HAP-1 (cell line): ENCODE results near the gene PHACTR1.

Experiments
- DNase-seq, 2 experiments: peaks; one replicate each; pipeline ENCODE4 v3.0.0-alpha.2; 2016 to 2020; ENCODE audit warnings: low spot score in 2 of 2
- H3K27me3 ChIP-seq: fragments of 250-450 bp; sonication (Bioruptor Pico); 2 replicates; pipeline ENCODE4 v1.5.1; 2020; ENCODE audit warnings: low read depth, mild to moderate bottlenecking, moderate library complexity
- H3K36me3 ChIP-seq: fragments of 250-450 bp; sonication (Bioruptor Pico); replicated peaks from 2 replicates; pipeline ENCODE4 v1.5.1; 2020; ENCODE audit warnings: mild to moderate bottlenecking
- H3K4me1 ChIP-seq: fragments of 250-450 bp; sonication (Bioruptor Pico); 2 replicates; pipeline ENCODE4 v1.5.1; 2020; ENCODE audit warnings: mild to moderate bottlenecking
- H3K4me3 ChIP-seq: fragments of 250-450 bp; sonication (Bioruptor Pico); 2 replicates; pipeline ENCODE4 v1.5.1; 2020; ENCODE audit warnings: mild to moderate bottlenecking, moderate library complexity
- H3K9me3 ChIP-seq: fragments of 250-450 bp; sonication (Bioruptor Pico); 2 replicates; pipeline ENCODE4 v1.5.1; 2020; ENCODE audit warnings: mild to moderate bottlenecking, moderate library complexity
- in situ Hi-C: fragments of 300-500 bp; cut with MboI; formaldehyde crosslinking; loops from 3 replicates; pipeline ENCODE4 v1.14.3; 2020; ENCODE audit warnings: low sequenced_read_pairs, inconsistent platforms, mixed read lengths

PHACTR1 gene

GRCh38 chr6:12865671-12866181, 149.2 kb downstream of the PHACTR1 start:
- no peaks in the 10 kb centered on the region for H3K36me3 ChIP-seq
- no peaks in the 10 kb centered on the region for H3K9me3 ChIP-seq
- H3K4me3 ChIP-seq = no peak overlapping the region
- no peaks in the 10 kb centered on the region for H3K4me1 ChIP-seq
- in situ Hi-C loops = no loop called here
- no peaks in the 10 kb centered on the region for H3K27me3 ChIP-seq
- DNase-seq = no peak

GRCh38 chr6:12866422-12867029, 150.0 kb downstream of the PHACTR1 start:
- H3K9me3 ChIP-seq = no peaks in the 10 kb centered on the region
- in situ Hi-C loops = no loop called here
- H3K36me3 ChIP-seq = no peaks in the 10 kb centered on the region
- H3K4me1 ChIP-seq = no peaks in the 10 kb centered on the region
- no peak overlapping the region for H3K4me3 ChIP-seq
- DNase-seq = no peak
- H3K27me3 ChIP-seq = no peaks in the 10 kb centered on the region

GRCh38 chr6:12869816-12870432, 153.4 kb downstream of the PHACTR1 start:
- H3K9me3 ChIP-seq = no peaks in the 10 kb centered on the region
- in situ Hi-C loops = no loop called here
- H3K4me1 ChIP-seq = no peaks in the 10 kb centered on the region
- DNase-seq = no peak
- no peak overlapping the region for H3K4me3 ChIP-seq
- no peaks in the 10 kb centered on the region for H3K36me3 ChIP-seq
- no peaks in the 10 kb centered on the region for H3K27me3 ChIP-seq

GRCh38 chr6:12873691-12874090, 157.1 kb downstream of the PHACTR1 start:
- Histone ChIP-seq H3K9me3 (no peaks in the 10 kb centered on the region), H3K27me3 (no peaks in the 10 kb centered on the region), H3K4me1 (no peaks in the 10 kb centered on the region), H3K36me3 (no peaks in the 10 kb centered on the region), H3K4me3 (no peak overlapping the region)
- DNase-seq = no peak
- in situ Hi-C loops = no loop called here

GRCh38 chr6:12875051-12875450, 158.5 kb downstream of the PHACTR1 start:
- H3K4me1 ChIP-seq = no peaks in the 10 kb centered on the region
- in situ Hi-C loops = loop anchor here (25.0 kb wide), 1 partner anchor 1238 kb away; no protein-coding TSS in a partner anchor
- H3K9me3 ChIP-seq = no peaks in the 10 kb centered on the region
- no peaks in the 10 kb centered on the region for H3K27me3 ChIP-seq
- DNase-seq = no peak
- H3K4me3 ChIP-seq = no peak overlapping the region
- H3K36me3 ChIP-seq = no peaks in the 10 kb centered on the region

- no peaks in the 10 kb centered on the region for H3K9me3 ChIP-seq
- no peak for DNase-seq
- in situ Hi-C loops = loop anchor here (25.0 kb wide), 1 partner anchor 1241 kb away; no protein-coding TSS in a partner anchor
- H3K36me3 ChIP-seq = no peaks in the 10 kb centered on the region
- H3K27me3 ChIP-seq = no peaks in the 10 kb centered on the region
- no peaks in the 10 kb centered on the region for H3K4me1 ChIP-seq
- no peak overlapping the region for H3K4me3 ChIP-seq
Measured at GRCh38 chr6:12878741-12879140, 162.2 kb downstream of the PHACTR1 start.

- Histone ChIP-seq H3K4me3 (no peak overlapping the region), H3K4me1 (no peaks in the 10 kb centered on the region), H3K36me3 (no peaks in the 10 kb centered on the region), H3K27me3 (no peaks in the 10 kb centered on the region), H3K9me3 (no peaks in the 10 kb centered on the region)
- in situ Hi-C loops = loop anchor here (25.0 kb wide), 1 partner anchor 1246 kb away; no protein-coding TSS in a partner anchor
- no peak for DNase-seq
Measured at GRCh38 chr6:12882761-12883290, 166.3 kb downstream of the PHACTR1 start.

GRCh38 chr6:12884983-12885382, 168.4 kb downstream of the PHACTR1 start:
- no peaks in the 10 kb centered on the region for H3K27me3 ChIP-seq
- H3K4me3 ChIP-seq = no peak overlapping the region
- no peaks in the 10 kb centered on the region for H3K36me3 ChIP-seq
- in situ Hi-C loops = loop anchor here (25.0 kb wide), 1 partner anchor 1248 kb away; no protein-coding TSS in a partner anchor
- no peak for DNase-seq
- no peaks in the 10 kb centered on the region for H3K4me1 ChIP-seq
- no peaks in the 10 kb centered on the region for H3K9me3 ChIP-seq

- Histone ChIP-seq H3K4me1 (no peaks in the 10 kb centered on the region), H3K36me3 (no peaks in the 10 kb centered on the region), H3K9me3 (0 out of 2 replicates have a peak, but pooled peaks cover 3% of the 10 kb centered on the region), H3K4me3 (no peak overlapping the region), H3K27me3 (no peaks in the 10 kb centered on the region)
- in situ Hi-C loops = loop anchor here (25.0 kb wide), 1 partner anchor 1250 kb away; no protein-coding TSS in a partner anchor
- DNase-seq = no peak
Measured at GRCh38 chr6:12886961-12887775, 170.6 kb downstream of the PHACTR1 start.

GRCh38 chr6:12890171-12890790, 173.7 kb downstream of the PHACTR1 start:
- in situ Hi-C loops = loop anchor here (25.0 kb wide), 1 partner anchor 1253 kb away; no protein-coding TSS in a partner anchor
- H3K4me3 ChIP-seq = no peak overlapping the region
- H3K4me1 ChIP-seq = no peaks in the 10 kb centered on the region
- no peaks in the 10 kb centered on the region for H3K36me3 ChIP-seq
- 0 out of 2 replicates have a peak, but pooled peaks cover 3% of the 10 kb centered on the region for H3K9me3 ChIP-seq
- DNase-seq = peak; percentile 13 to 66
- H3K27me3 ChIP-seq = no peaks in the 10 kb centered on the region

GRCh38 chr6:12891595-12891994, 175.0 kb downstream of the PHACTR1 start:
- Histone ChIP-seq H3K9me3 (0 out of 2 replicates have a peak, but pooled peaks cover 3% of the 10 kb centered on the region), H3K36me3 (no peaks in the 10 kb centered on the region), H3K4me3 (no peak overlapping the region), H3K27me3 (no peaks in the 10 kb centered on the region), H3K4me1 (no peaks in the 10 kb centered on the region)
- no peak for DNase-seq
- in situ Hi-C loops = loop anchor here (25.0 kb wide), 1 partner anchor 1254 kb away; no protein-coding TSS in a partner anchor

- Histone ChIP-seq H3K4me1 (no peaks in the 10 kb centered on the region), H3K27me3 (no peaks in the 10 kb centered on the region), H3K36me3 (no peaks in the 10 kb centered on the region), H3K4me3 (no peak overlapping the region), H3K9me3 (0 out of 2 replicates have a peak, but pooled peaks cover 3% of the 10 kb centered on the region)
- DNase-seq = no peak
- in situ Hi-C loops = loop anchor here (25.0 kb wide), 1 partner anchor 1255 kb away; no protein-coding TSS in a partner anchor
Measured at GRCh38 chr6:12892151-12892550, 175.6 kb downstream of the PHACTR1 start.

GRCh38 chr6:12893036-12893435, 176.5 kb downstream of the PHACTR1 start:
- Histone ChIP-seq H3K36me3 (no peaks in the 10 kb centered on the region), H3K27me3 (no peaks in the 10 kb centered on the region), H3K4me1 (no peaks in the 10 kb centered on the region), H3K4me3 (no peak overlapping the region), H3K9me3 (0 out of 2 replicates have a peak, but pooled peaks cover 3% of the 10 kb centered on the region)
- DNase-seq = no peak
- in situ Hi-C loops = loop anchor here (25.0 kb wide), 1 partner anchor 1256 kb away; no protein-coding TSS in a partner anchor
